Large intestine (tissue), 3 donors: ENCODE results near the gene SDCBP2. TPM values are rescaled to one million over a fixed set of nuclear protein-coding genes. Genes with fewer than 3 reads are reported as not detected.

ENCODE experiments used
- DNase-seq, 2 donors: peaks; one replicate each; pipeline versions ENCODE4 v3.0.0 to v3.0.0-alpha.2; 2013
- H3K27ac ChIP-seq: one replicate; pipeline ENCODE4 v1.5.1; 2013; ENCODE audit warnings: low read length
- H3K27me3 ChIP-seq: 2 replicates; pipeline ENCODE4 v1.6.1; 2013; ENCODE audit warnings: low read length; ENCODE audit not compliant: control insufficient read depth, insufficient read depth
- H3K36me3 ChIP-seq: 2 replicates; pipeline ENCODE4 v1.6.1; 2013; ENCODE audit warnings: low read length; ENCODE audit not compliant: control insufficient read depth, insufficient read depth
- H3K4me1 ChIP-seq: one replicate; pipeline ENCODE4 v1.6.1; 2013; ENCODE audit warnings: low read length; ENCODE audit not compliant: control insufficient read depth, insufficient read depth
- H3K4me3 ChIP-seq: one replicate; pipeline ENCODE4 v1.5.1; 2013; ENCODE audit warnings: low read length
- H3K9me3 ChIP-seq: one replicate; pipeline ENCODE4 v1.6.1; 2013; ENCODE audit warnings: mild to moderate bottlenecking, low read depth, low read length, moderate library complexity; ENCODE audit not compliant: control insufficient read depth
- WGBS: methylation state at CpG from one replicate; pipeline ENCODE4 v1.1.5; 2013; ENCODE audit warnings: low lambda C conversion rate; ENCODE audit not compliant: insufficient coverage; 5-methylcytosine and 5-hydroxymethylcytosine counted together
- polyA plus RNA-seq: library from polyadenylated mRNA; unstranded; fragments of 120-200 nt; gene quantifications from one replicate; pipeline ENCODE4 v1.2.1, GENCODE V29; 2013

SDCBP2 gene
- polyA plus RNA-seq, 1 donor = 62.8 TPM

DNA sequence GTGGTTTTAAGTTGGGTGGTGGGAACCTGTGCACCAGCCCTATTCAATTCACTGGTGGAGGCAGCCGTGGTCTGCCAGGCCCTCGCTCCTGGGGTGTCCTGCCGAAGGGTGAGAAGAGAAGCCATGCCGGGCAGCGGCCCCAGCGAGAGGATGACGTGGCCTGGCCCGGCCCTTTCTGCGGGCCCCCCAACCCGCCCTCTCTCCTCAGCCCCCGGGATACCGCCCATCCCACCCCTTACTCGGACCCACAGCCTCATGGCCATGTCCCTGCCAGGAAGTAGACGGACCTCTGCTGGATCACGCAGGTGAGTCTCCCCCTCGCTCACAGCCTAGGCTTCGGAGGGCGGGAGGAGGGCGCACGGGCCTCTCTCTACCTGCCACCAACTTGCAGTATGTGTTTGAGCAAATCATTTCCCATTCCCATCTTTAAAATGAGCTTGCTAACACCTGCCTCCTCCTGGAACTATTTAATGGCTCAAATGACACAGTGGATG is 32.8 kb downstream of the SDCBP2 start:
- H3K27me3 ChIP-seq = no peaks in the 10 kb centered on the region
- H3K36me3 ChIP-seq = no peaks in the 10 kb centered on the region
- no peak overlapping the region for H3K4me3 ChIP-seq
- H3K4me1 ChIP-seq = no peaks in the 10 kb centered on the region
- no CpG with 5 or more reads among the region's 20 CpGs for WGBS
- H3K27ac ChIP-seq = no peak overlapping the region
- DNase-seq = no peak
- no peaks in the 10 kb centered on the region for H3K9me3 ChIP-seq

DNA sequence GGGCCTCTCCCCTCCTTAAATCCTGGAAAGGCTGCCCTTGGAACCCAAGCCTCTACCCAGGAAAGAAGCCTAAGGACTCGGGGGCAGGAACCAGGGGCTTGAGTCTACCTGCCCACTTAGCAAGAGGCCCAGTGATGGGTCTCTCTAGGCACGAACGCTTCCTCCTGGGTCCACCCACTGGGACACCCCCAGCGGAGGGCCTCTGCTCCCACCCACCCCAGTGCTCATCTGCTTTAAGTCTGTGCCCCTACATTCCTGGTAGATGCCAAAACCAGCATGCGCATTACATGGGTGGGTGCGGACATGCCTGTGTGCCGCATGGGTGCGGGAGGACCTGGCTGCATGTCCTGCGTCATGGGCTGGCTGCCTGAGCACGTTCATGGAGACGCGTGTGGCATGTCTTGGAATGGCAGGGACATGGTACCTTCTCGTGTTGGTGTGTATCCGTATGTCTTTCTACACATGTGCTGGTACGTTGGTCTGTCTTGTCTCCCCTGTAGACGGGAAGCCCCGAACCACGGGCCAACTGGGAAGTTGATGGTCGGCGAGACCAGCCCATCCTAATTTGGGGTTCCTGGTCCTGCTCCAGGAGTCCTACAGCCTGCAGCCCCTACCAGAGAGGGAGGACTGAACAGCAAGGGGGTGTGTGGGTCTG is 33.5 kb downstream of the SDCBP2 start:
- no CpG with 5 or more reads among the region's 20 CpGs for WGBS
- H3K9me3 ChIP-seq = no peaks in the 10 kb centered on the region
- no peak overlapping the region for H3K27ac ChIP-seq
- H3K36me3 ChIP-seq = no peaks in the 10 kb centered on the region
- H3K4me1 ChIP-seq = no peaks in the 10 kb centered on the region
- no peaks in the 10 kb centered on the region for H3K27me3 ChIP-seq
- no peak overlapping the region for H3K4me3 ChIP-seq
- no peak for DNase-seq

DNA sequence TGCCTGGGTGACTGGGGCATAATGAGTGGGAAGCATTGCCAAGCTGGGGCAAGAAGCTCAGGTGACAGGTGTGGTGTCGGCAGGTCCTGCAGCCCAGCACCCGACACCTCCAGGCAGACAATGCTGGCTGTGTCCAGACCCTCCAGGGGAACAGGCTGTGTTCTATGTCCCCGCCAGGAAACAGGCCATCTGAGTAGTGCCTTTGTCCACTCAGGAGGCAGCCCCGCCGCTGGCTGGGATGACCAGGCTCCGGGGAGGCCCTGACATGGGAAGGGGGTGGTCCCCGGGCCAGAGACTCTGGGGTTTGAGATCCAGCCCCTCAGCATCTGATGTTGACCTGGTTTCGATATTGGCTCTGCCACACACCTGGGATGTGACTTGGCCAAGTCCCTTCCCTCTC is 34.4 kb downstream of the SDCBP2 start:
- Histone ChIP-seq H3K36me3 (no peaks in the 10 kb centered on the region), H3K4me1 (no peaks in the 10 kb centered on the region), H3K27ac (no peak overlapping the region), H3K4me3 (no peak overlapping the region), H3K9me3 (no peaks in the 10 kb centered on the region), H3K27me3 (no peaks in the 10 kb centered on the region)
- no CpG with 5 or more reads among the region's 8 CpGs for WGBS
- no peak for DNase-seq

DNA sequence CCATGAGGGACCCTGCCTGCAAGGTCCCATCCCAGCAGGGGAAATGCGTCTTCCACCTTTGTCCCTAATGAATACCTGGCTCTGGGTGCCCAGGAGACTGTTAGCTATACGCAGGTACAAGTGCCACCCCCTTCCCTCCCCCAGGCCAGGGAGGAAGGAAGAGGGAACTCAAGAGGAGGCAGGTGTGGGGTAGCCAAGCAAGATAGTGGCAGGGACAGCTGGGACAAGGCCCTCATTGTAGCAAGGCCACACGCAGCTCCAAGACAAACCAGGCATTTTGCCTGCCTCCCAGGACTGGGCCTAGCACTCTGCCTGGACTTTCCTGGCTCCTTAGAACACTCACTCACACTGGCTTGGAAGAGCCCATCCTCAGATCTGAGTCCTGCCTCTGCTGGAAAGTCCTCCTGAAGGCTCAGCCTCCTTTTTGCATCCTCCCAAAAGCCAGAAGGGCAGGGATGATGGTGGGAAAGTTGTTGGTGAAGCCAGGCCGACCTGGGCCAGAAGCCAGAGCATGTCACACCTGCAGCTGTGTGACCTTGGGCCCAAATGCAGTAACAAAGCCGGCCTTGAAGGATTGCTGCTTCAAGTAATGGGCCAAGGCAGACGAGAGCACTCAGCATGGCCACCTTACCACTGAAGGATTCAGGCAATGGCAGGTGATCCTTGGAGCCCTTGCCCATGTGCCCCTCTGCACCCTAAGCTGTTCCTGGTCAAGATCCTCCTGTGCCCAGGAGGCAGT is 35.1 kb downstream of the SDCBP2 start:
- no peak overlapping the region for H3K4me3 ChIP-seq
- H3K27ac ChIP-seq = no peak overlapping the region
- no peaks in the 10 kb centered on the region for H3K27me3 ChIP-seq
- no CpG with 5 or more reads among the region's 6 CpGs for WGBS
- H3K4me1 ChIP-seq = no peaks in the 10 kb centered on the region
- DNase-seq = no peak
- H3K36me3 ChIP-seq = no peaks in the 10 kb centered on the region
- H3K9me3 ChIP-seq = no peaks in the 10 kb centered on the region

DNA sequence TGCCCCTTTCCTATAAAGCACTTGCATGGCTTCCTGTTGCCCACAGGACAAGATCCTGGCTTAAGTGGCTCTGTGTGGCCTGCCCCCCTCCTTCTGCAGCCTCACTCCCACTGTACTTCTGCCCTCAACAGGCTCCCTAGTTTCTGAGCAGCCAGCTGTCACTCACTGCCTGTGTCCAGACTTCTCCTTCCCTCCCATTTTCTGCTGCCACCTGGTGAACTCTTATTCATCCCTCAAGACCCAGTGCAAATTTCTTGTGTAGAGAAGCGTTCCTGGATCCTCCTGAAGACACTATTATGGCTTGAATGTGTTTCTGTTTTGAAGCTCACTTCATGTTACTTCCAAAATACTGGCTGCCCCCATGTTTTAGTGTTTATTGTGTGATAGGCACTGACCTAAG is 36.3 kb downstream of the SDCBP2 start:
- Histone ChIP-seq H3K27me3 (no peaks in the 10 kb centered on the region), H3K4me1 (no peaks in the 10 kb centered on the region), H3K27ac (no peak overlapping the region), H3K9me3 (no peaks in the 10 kb centered on the region), H3K36me3 (no peaks in the 10 kb centered on the region), H3K4me3 (no peak overlapping the region)
- 100% methylated on average over 1 of the region's 1 CpG for WGBS
- no peak for DNase-seq

DNA sequence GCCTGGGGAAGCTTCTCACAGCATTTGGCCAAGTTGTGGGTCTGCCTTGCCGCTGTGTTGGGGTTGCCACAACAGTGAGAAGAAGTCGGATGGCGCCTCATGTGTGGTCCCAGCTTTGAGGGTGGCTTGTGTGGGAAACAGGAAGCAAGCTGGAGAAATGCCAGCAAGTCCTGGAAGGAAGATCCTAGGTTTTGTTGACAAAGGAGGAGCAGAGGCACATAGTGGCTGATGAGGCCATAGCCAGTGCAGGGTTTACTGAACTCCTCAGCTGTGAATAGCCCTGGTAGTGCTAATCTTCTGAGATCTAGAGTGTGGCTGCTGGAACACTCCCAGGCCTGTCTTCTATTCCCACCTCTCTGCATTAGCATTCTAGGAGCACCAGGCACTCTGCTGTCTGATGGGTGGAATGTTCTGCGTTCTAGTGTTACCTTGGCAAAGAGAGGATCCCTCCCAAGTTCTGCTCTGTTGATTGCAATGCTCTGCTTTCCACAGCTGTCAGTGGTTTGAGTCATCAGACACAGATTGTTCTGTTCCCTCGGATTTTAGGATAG is 37.7 kb downstream of the SDCBP2 start:
- Histone ChIP-seq H3K27me3 (no peaks in the 10 kb centered on the region), H3K36me3 (no peaks in the 10 kb centered on the region), H3K27ac (no peak overlapping the region), H3K4me3 (no peak overlapping the region), H3K4me1 (no peaks in the 10 kb centered on the region), H3K9me3 (no peaks in the 10 kb centered on the region)
- no peak for DNase-seq
- WGBS = 71% methylated on average over 1 of the region's 5 CpGs

DNA sequence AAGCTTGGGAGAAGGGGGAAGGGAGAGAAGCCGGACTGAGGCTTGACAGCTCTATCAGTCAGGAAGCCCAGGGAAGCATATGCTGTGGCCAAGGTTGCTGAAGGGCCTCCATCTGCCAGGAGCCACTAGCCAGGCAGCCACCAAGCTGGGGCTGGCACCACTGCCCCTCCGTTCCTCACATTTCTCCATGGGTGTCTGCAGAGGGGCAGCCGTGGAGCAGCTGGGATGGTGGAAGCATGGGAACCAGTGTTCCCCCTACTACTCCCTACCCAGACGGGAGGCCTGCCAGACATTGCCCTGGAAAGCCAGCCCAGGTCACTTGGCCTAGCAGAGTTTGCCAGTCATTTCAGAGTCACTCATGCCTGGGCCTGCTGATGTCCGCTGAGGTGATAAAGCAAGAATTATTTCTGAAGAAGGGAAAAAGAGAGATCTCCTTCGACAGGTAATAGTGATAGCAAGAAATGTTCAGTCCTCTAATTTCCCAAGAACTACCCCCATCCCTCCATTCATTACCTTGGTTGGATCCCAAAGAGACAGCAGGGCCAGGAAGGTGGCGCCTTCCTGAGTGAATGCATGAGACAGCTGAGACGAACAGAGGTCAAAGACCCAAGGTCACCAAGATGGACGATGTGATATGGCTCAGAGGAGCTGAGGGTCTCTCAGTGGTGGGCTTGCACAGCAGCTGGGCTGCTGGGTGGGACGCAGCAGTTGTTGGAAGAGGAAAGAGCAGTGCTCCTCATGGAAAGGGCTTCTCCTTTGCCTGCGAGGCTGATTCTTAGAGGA is 41.0 kb downstream of the SDCBP2 start:
- H3K4me3 ChIP-seq = no peak overlapping the region

DNA sequence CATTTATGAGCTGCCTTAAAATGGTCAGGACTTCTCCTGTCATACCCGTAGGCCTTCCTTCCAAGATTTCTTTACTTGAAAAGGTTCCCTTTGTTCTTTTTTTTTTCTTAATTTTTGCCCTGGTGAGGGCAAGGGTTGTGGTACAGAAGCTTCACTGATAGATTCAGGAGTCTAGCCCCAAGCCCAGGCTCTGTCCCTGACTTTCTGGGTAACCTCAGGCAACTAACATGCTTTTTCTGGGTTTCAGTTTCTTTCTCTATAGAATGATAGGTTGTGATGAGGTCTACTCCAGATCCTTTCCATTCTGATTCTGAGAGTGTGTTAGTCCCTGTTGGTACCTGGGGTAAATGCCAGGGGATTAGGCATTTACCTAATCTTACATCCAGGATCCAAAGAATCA is 41.6 kb downstream of the SDCBP2 start:
- Histone ChIP-seq H3K27me3 (no peaks in the 10 kb centered on the region), H3K36me3 (no peaks in the 10 kb centered on the region), H3K4me3 (no peak overlapping the region), H3K4me1 (no peaks in the 10 kb centered on the region), H3K9me3 (no peaks in the 10 kb centered on the region), H3K27ac (no peak overlapping the region)
- no peak for DNase-seq
- WGBS = 17% methylated on average over 1 of the region's 1 CpG

More for the DNA sequence above, 41.0 kb downstream of the SDCBP2 start:
- H3K36me3 ChIP-seq = no peaks in the 10 kb centered on the region
- no peaks in the 10 kb centered on the region for H3K4me1 ChIP-seq
- DNase-seq = no peak
- no CpG with 5 or more reads among the region's 11 CpGs for WGBS
- no peaks in the 10 kb centered on the region for H3K27me3 ChIP-seq
- no peak overlapping the region for H3K27ac ChIP-seq
- H3K9me3 ChIP-seq = no peaks in the 10 kb centered on the region

DNA sequence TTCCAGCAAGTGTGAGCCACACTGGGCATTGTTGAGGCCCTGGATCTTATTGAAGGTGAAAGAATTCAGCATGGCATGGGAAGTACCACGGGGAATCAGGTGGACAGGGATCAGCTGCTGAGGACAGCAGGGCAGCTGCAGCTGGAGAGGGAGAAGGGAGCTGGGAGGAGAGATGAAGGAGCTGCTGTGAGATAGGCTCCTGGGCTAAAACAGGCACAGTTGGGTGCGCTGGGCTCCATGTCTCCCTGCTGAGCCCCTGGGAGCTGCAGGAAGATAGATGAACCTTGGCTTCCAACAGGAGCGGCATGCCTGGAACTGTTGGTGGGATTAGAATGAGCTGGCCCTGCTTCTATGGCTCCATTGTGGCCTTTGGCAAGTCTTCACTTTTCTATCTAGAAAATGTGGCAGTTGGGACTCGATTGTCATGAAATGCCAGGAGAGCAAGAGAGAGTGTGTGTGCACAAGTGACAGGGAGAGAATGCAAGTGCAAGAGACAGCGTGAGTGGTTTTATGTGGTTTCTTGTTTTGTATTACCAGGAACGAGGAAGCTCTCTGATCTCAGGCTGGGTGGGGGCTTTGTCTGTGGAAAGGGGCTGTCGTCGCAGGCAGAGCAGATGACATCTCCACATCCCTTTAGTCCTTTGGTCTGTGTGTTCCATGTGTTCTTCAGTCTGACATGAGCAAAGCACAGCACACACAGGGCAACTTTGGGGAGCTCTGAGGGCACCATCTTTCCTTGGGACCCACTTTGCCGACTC is 42.5 kb downstream of the SDCBP2 start:
- Histone ChIP-seq H3K4me1 (peaks cover 5% of the 10 kb centered on the region), H3K27me3 (no peaks in the 10 kb centered on the region), H3K36me3 (no peaks in the 10 kb centered on the region), H3K4me3 (no peak overlapping the region), H3K9me3 (no peaks in the 10 kb centered on the region), H3K27ac (no peak overlapping the region)
- no peak for DNase-seq
- no CpG with 5 or more reads among the region's 9 CpGs for WGBS
